Cardiac muscle cell (in vitro differentiated cells and primary cell): ENCODE measurements around the gene PTPRD. TPM values are rescaled to one million over a fixed set of nuclear protein-coding genes. Genes with fewer than 3 reads are reported as not detected.
A peak's percentile ranks its signal among the peaks of the same experiment; 100 is the strongest.

Experiments used
- DNase-seq, 2 donors: peaks; one replicate each; pipeline versions ENCODE4 v3.0.0 to v3.0.0-alpha.2; 2010 to 2017; ENCODE audit warnings: low read depth in 1 of 2, low spot score in 1 of 2
- H3K27ac ChIP-seq: fragments of 200-600 bp; sonication (generic); 2 replicates; pipeline ENCODE4 v1.5.1; 2016
- H3K27me3 ChIP-seq: fragments of 200-600 bp; sonication (generic); 2 replicates; pipeline ENCODE4 v1.6.0; 2016; ENCODE audit warnings: control low read depth
- H3K36me3 ChIP-seq: fragments of 200-600 bp; sonication (generic); 2 replicates; pipeline ENCODE4 v1.5.1; 2016; ENCODE audit warnings: control low read depth
- H3K4me1 ChIP-seq: fragments of 200-600 bp; sonication (generic); 2 replicates; pipeline ENCODE4 v1.8.1; 2017; ENCODE audit warnings: low read depth, mild to moderate bottlenecking, mixed run types
- H3K4me3 ChIP-seq: fragments of 200-600 bp; sonication (generic); 2 replicates; pipeline ENCODE4 v1.5.1; 2016; ENCODE audit warnings: mild to moderate bottlenecking
- H3K9me3 ChIP-seq: fragments of 200-600 bp; sonication (generic); 2 replicates; pipeline ENCODE4 v1.5.1; 2017; ENCODE audit warnings: low read depth, mild to moderate bottlenecking, control low read depth
- CTCF ChIP-seq: IDR thresholded peaks from 2 replicates; pipeline ENCODE4 v1.5.1; 2012; ENCODE audit warnings: low read depth, mild to moderate bottlenecking, low read length
- polyA plus RNA-seq: library from polyadenylated mRNA; unstranded; fragments of >200 nt; fragmentation: Nextera tagmentation; extraction: Ambion mirVana; gene quantifications from 2 replicates; pipeline ENCODE4 v1.2.1, GENCODE V29; 2016
- total RNA-seq: library from RNA; depleted of rRNA; stranded (reverse); fragments of >200 nt; gene quantifications from 2 replicates; pipeline ENCODE4 v1.2.3, GENCODE V29; 2016

Gene PTPRD
- total and polyA plus RNA-seq, 2 experiments from 2014 or later, result 37.0 to 287 TPM

GRCh38 chr9:8905731-8906130, 1707.1 kb downstream of the PTPRD start:
- Histone ChIP-seq H3K27me3 (no peaks in the 10 kb centered on the region), H3K4me3 (no peak overlapping the region), H3K27ac (no peak overlapping the region), H3K4me1 (no peaks in the 10 kb centered on the region), H3K9me3 (no peaks in the 10 kb centered on the region), H3K36me3 (no peaks in the 10 kb centered on the region)
- TF ChIP-seq CTCF, result no peak
- peak in 1 of 2 donors; percentile 1 for DNase-seq

- H3K9me3 ChIP-seq, result no peaks in the 10 kb centered on the region
- no peak for TF ChIP-seq CTCF
- no peak overlapping the region for H3K27ac ChIP-seq
- DNase-seq, result no peak
- H3K36me3 ChIP-seq, result no peaks in the 10 kb centered on the region
- no peak overlapping the region for H3K4me3 ChIP-seq
- no peaks in the 10 kb centered on the region for H3K4me1 ChIP-seq
- no peaks in the 10 kb centered on the region for H3K27me3 ChIP-seq
These were observed 1707.9 kb downstream of the PTPRD start for GRCh38 chr9:8904771-8905515.

DNA sequence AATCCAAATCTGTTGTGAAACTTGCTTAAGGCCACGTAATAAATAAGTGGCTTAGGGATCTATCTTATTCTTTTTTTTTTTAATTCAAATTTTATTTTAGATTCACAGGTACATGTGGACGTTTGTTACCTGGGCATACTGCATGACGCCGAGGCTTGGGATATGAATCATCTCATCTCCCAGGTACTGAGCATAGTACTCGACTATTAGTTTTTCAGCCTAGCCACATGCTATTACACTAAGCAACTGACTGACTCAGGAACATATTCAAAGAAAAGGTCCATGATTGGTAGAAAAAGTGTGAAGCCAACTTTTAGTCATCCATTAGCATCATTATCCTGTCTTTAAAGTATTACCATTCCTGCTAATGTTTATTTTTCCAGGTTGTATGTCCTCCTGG, 1709.7 kb downstream of the PTPRD start:
- no peak for TF ChIP-seq CTCF
- H3K27ac ChIP-seq, result no peak overlapping the region
- no peaks in the 10 kb centered on the region for H3K9me3 ChIP-seq
- no peak overlapping the region for H3K4me3 ChIP-seq
- no peak for DNase-seq
- H3K4me1 ChIP-seq, result no peaks in the 10 kb centered on the region
- H3K36me3 ChIP-seq, result no peaks in the 10 kb centered on the region
- H3K27me3 ChIP-seq, result no peaks in the 10 kb centered on the region

- Histone ChIP-seq H3K36me3 (no peaks in the 10 kb centered on the region), H3K4me3 (no peak overlapping the region), H3K9me3 (no peaks in the 10 kb centered on the region), H3K27ac (no peak overlapping the region), H3K4me1 (peaks cover 6% of the 10 kb centered on the region), H3K27me3 (no peaks in the 10 kb centered on the region)
- no peak for DNase-seq
- no peak for TF ChIP-seq CTCF
These were observed 1711.7 kb downstream of the PTPRD start for GRCh38 chr9:8901146-8901545.

- Histone ChIP-seq H3K4me1 (peaks cover 21% of the 10 kb centered on the region), H3K27ac (no peak overlapping the region), H3K4me3 (no peak overlapping the region), H3K27me3 (no peaks in the 10 kb centered on the region), H3K36me3 (no peaks in the 10 kb centered on the region), H3K9me3 (no peaks in the 10 kb centered on the region)
- no peak for TF ChIP-seq CTCF
- DNase-seq, result no peak
These were observed 1713.3 kb downstream of the PTPRD start for GRCh38 chr9:8899511-8899910.
